Progenitor cell of endocrine pancreas (in vitro differentiated cells): ENCODE measurements around the gene ZBTB20. TPM values are rescaled to one million over a fixed set of nuclear protein-coding genes. Genes with fewer than 3 reads are reported as not detected.

Experiments used
- DNase-seq: peaks from one replicate; pipeline ENCODE4 v3.0.0; 2021; ENCODE audit warnings: low spot score; ENCODE audit not compliant: unreplicated experiment
- H3K27ac Mint-ChIP-seq: 2 replicates; pipeline ENCODE4 v1.8.0; 2021; ENCODE audit warnings: mild to moderate bottlenecking, moderate library complexity, mixed read lengths
- H3K27me3 Mint-ChIP-seq: 2 replicates; pipeline ENCODE4 v1.8.0; 2021; ENCODE audit warnings: mixed read lengths
- H3K36me3 Mint-ChIP-seq: 2 replicates; pipeline ENCODE4 v1.8.0; 2022; ENCODE audit warnings: mixed read lengths; ENCODE audit not compliant: insufficient read depth
- H3K4me1 Mint-ChIP-seq: 2 replicates; pipeline ENCODE4 v1.8.0; 2021; ENCODE audit warnings: low read depth, mixed read lengths
- H3K4me3 Mint-ChIP-seq: 2 replicates; pipeline ENCODE4 v1.8.0; 2021; ENCODE audit warnings: low read depth, mild to moderate bottlenecking, moderate library complexity, mixed read lengths
- H3K9me3 Mint-ChIP-seq: 2 replicates; pipeline ENCODE4 v1.8.0; 2021; ENCODE audit warnings: low read depth, mixed read lengths
- total RNA-seq: library from RNA; stranded (reverse); gene quantifications from 2 replicates; pipeline ENCODE4 v1.2.1, GENCODE V29; 2021
- TF ChIP-seq, protein P1 (sequence below): fragments of 200-600 bp; sonication (generic); IDR thresholded peaks from one replicate; pipeline ENCODE4 v1.5.0; 2021; ENCODE audit warnings: antibody characterized with exemption, mild to moderate bottlenecking; ENCODE audit not compliant: unreplicated experiment

Gene ZBTB20
- total RNA-seq, 1 donor from 2014 or later = 27.3 TPM

- TF ChIP-seq, protein P1, sequence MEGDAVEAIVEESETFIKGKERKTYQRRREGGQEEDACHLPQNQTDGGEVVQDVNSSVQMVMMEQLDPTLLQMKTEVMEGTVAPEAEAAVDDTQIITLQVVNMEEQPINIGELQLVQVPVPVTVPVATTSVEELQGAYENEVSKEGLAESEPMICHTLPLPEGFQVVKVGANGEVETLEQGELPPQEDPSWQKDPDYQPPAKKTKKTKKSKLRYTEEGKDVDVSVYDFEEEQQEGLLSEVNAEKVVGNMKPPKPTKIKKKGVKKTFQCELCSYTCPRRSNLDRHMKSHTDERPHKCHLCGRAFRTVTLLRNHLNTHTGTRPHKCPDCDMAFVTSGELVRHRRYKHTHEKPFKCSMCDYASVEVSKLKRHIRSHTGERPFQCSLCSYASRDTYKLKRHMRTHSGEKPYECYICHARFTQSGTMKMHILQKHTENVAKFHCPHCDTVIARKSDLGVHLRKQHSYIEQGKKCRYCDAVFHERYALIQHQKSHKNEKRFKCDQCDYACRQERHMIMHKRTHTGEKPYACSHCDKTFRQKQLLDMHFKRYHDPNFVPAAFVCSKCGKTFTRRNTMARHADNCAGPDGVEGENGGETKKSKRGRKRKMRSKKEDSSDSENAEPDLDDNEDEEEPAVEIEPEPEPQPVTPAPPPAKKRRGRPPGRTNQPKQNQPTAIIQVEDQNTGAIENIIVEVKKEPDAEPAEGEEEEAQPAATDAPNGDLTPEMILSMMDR = no peak
- no peaks in the 10 kb centered on the region for H3K27me3 Mint-ChIP-seq
- no peaks in the 10 kb centered on the region for H3K9me3 Mint-ChIP-seq
- H3K27ac Mint-ChIP-seq = no peak overlapping the region
- H3K4me1 Mint-ChIP-seq = peaks cover 21% of the 10 kb centered on the region
- DNase-seq = no peak
- H3K36me3 Mint-ChIP-seq = no peaks in the 10 kb centered on the region
- no peak overlapping the region for H3K4me3 Mint-ChIP-seq
These were observed 700.5 kb downstream of the ZBTB20 start for GRCh38 chr3:114446600-114446999.

DNA sequence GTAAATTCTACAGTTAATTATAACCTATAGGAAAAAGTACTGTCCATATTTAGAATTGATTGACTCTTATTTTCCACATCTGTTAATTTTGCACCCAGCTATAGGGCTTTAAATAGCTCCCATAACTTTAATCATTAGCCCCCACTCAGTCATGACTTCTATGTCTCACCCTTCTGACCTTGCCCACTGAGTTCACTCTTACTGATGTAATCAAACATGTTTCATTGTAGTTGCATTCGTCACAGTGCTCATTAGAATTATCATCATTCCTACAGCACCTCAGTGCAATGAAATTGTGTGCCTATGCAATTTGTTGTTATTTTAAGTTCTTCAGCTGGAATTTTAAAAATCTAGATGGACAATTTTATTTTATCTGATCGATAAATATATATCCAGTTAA is 701.9 kb downstream of the ZBTB20 start:
- TF ChIP-seq, protein P1 = no peak
- no peak for DNase-seq
- Mint-ChIP-seq H3K27ac (no peak overlapping the region), H3K4me3 (no peak overlapping the region), H3K4me1 (peaks cover 14% of the 10 kb centered on the region), H3K36me3 (no peaks in the 10 kb centered on the region), H3K27me3 (no peaks in the 10 kb centered on the region), H3K9me3 (no peaks in the 10 kb centered on the region)

DNA sequence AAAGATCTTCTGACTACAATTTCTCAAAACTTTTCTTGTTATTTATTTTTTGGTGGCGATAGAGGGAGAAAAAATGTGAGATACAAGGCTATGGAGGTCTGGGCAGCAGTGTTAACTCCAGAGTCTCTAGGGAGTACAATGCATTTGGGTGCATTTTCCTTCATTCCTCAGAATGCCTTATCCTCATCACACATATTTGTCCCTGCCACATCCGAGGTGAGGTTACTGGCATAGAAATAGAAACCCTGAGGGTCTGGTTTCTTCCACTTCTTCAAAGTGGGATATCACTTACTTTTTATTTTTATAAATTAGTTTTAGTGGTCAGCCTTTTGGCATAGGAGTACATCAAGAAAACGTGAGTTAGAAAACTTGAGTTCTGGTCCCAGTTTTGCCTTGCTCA is 702.9 kb downstream of the ZBTB20 start:
- TF ChIP-seq, protein P1 = no peak
- Mint-ChIP-seq H3K36me3 (no peaks in the 10 kb centered on the region), H3K27ac (no peak overlapping the region), H3K4me1 (peaks cover 11% of the 10 kb centered on the region), H3K27me3 (no peaks in the 10 kb centered on the region), H3K9me3 (no peaks in the 10 kb centered on the region), H3K4me3 (no peak overlapping the region)
- no peak for DNase-seq

DNA sequence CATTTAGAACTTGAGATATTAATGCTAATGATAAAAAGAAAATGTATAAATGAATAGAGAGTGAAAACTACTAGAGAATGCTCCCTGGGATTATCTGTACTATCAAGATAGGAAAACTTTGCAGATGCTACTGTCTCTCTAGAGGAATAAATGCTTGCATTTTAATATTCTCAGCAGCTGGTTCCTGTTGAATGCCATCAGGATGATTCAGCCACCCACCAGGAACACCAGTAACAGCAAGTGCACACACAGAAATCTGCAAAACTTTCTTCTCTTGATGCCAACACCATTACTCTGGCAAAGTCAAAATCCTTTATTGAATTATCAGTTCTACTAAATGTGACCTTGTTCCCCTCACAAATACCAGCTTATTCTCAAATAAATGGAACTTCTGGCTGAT is 704.8 kb downstream of the ZBTB20 start:
- Mint-ChIP-seq H3K4me1 (peaks cover 5% of the 10 kb centered on the region), H3K27me3 (no peaks in the 10 kb centered on the region), H3K36me3 (no peaks in the 10 kb centered on the region), H3K4me3 (no peak overlapping the region), H3K27ac (no peak overlapping the region), H3K9me3 (no peaks in the 10 kb centered on the region)
- no peak for DNase-seq
- TF ChIP-seq, protein P1 = no peak

DNA sequence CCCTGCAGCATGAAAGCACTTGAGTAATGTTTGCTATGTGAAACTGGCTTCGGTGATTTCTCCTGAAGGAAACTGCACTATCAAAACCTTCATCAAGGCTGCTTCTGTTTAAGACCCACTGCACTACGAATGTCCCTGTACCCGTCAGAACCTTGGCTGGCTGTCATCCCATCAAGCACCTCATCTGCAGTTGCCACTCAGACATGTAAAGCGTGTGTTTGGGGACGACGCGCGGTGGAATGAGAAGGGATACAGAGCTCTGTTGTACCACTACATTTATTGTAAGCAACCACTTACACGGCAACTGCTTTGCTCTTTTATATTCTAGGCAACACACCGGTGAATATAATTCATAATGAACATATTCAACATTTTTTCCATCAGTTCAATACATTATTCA is 705.7 kb downstream of the ZBTB20 start:
- TF ChIP-seq, protein P1 = no peak
- Mint-ChIP-seq H3K27me3 (no peaks in the 10 kb centered on the region), H3K9me3 (no peaks in the 10 kb centered on the region), H3K36me3 (no peaks in the 10 kb centered on the region), H3K4me3 (no peak overlapping the region), H3K4me1 (peaks cover 5% of the 10 kb centered on the region), H3K27ac (no peak overlapping the region)
- DNase-seq = no peak
